Naive thymus-derived CD4-positive, alpha-beta T cell (primary cell): ENCODE data around the gene MDFI. TPM values are rescaled to one million over a fixed set of nuclear protein-coding genes. Genes with fewer than 3 reads are reported as not detected.

ENCODE experiments used
- ATAC-seq: fragments of 150-1000 bp; cut with Tn5 transposase; 2 replicates; pipeline ENCODE4 v1.10.0; 2021; ENCODE audit warnings: mild to moderate bottlenecking, moderate library complexity
- CTCF ChIA-PET: fragments of 350-600 bp; sonication (Branson Sonifier 250); formaldehyde crosslinking; loops from one replicate; lab custom pipeline; 2021; ENCODE audit warnings: antibody characterized with exemption; lab: Charles Lee
- POLR2A ChIA-PET: fragments of 350-600 bp; sonication (Branson Sonifier 250); formaldehyde crosslinking; loops from one replicate; lab custom pipeline; 2021; ENCODE audit warnings: antibody characterized with exemption, inconsistent platforms; lab: Charles Lee
- DNase-seq, 9 donors: peaks; one replicate each; pipeline versions ENCODE4 v3.0.0 to v3.0.0-alpha.2; 2020 to 2022; ENCODE audit warnings: mixed read lengths in 1 of 9
- H3K27ac ChIP-seq: one replicate; pipeline ENCODE4 v1.7.0; 2013; ENCODE audit warnings: mild to moderate bottlenecking, low read depth, low read length, moderate library complexity
- H3K27me3 ChIP-seq, 2 donors: one replicate each; pipeline ENCODE4 v1.7.0; 2013; ENCODE audit warnings: low read length in 2 of 2, mild to moderate bottlenecking in 2 of 2, moderate library complexity in 2 of 2; ENCODE audit not compliant: control insufficient read depth in 2 of 2, insufficient read depth in 2 of 2
- H3K36me3 ChIP-seq, 3 experiments: 1 replicate in 2 of 3; 2 replicates in 1 of 3; pipeline ENCODE4 v1.7.0; 2013; ENCODE audit warnings: low read length in 3 of 3, mild to moderate bottlenecking in 3 of 3, moderate library complexity in 1 of 3; ENCODE audit not compliant: insufficient read depth in 3 of 3, control insufficient read depth in 2 of 3
- H3K4me1 ChIP-seq, 2 donors: one replicate each; pipeline ENCODE4 v1.7.0; 2013; ENCODE audit warnings: low read length in 2 of 2, mild to moderate bottlenecking in 2 of 2, moderate library complexity in 1 of 2; ENCODE audit not compliant: control insufficient read depth in 2 of 2, insufficient read depth in 2 of 2
- H3K4me3 ChIP-seq: 2 replicates; pipeline ENCODE4 v1.7.0; 2013; ENCODE audit warnings: mild to moderate bottlenecking, low read length
- H3K9me3 ChIP-seq, 3 experiments: 1 replicate in 2 of 3; 2 replicates in 1 of 3; pipeline ENCODE4 v1.7.0; 2013; ENCODE audit warnings: low read length in 3 of 3; ENCODE audit not compliant: control insufficient read depth in 2 of 3
- H3K27ac Mint-ChIP-seq, 9 donors: one replicate each; pipeline ENCODE4 v1.8.0; 2020 to 2022; ENCODE audit warnings: mixed read lengths in 9 of 9, mild to moderate bottlenecking in 8 of 9, moderate library complexity in 5 of 9, inconsistent platforms in 2 of 9
- H3K27me3 Mint-ChIP-seq, 5 donors: one replicate each; pipeline ENCODE4 v1.8.0; 2021 to 2022; ENCODE audit warnings: mixed read lengths in 5 of 5, mild to moderate bottlenecking in 1 of 5
- H3K36me3 Mint-ChIP-seq, 5 donors: one replicate each; pipeline ENCODE4 v1.8.0; 2020 to 2022; ENCODE audit warnings: mixed read lengths in 5 of 5, mild to moderate bottlenecking in 3 of 5, inconsistent platforms in 1 of 5
- H3K4me1 Mint-ChIP-seq, 7 donors: one replicate each; pipeline ENCODE4 v1.8.0; 2020 to 2022; ENCODE audit warnings: mixed read lengths in 7 of 7, mild to moderate bottlenecking in 3 of 7, inconsistent platforms in 1 of 7
- H3K4me3 Mint-ChIP-seq, 10 donors: one replicate each; pipeline ENCODE4 v1.8.0; 2020 to 2022; ENCODE audit warnings: mild to moderate bottlenecking in 10 of 10, mixed read lengths in 10 of 10, moderate library complexity in 6 of 10, inconsistent platforms in 2 of 10
- H3K9me3 Mint-ChIP-seq, 11 donors: one replicate each; pipeline ENCODE4 v1.8.0; 2020 to 2022; ENCODE audit warnings: mixed read lengths in 11 of 11, mild to moderate bottlenecking in 4 of 11, inconsistent platforms in 1 of 11, moderate library complexity in 1 of 11
- intact Hi-C, 2 donors: fragments of 100-400 bp; cut with micrococcal nuclease; formaldehyde crosslinking; loops; one replicate each; pipeline ENCODE4 v1.15.1; 2023
- polyA plus RNA-seq, 2 donors: library from polyadenylated mRNA; unstranded; fragments of 300-500 nt; fragmentation: Illumina TruSeq; gene quantifications; one replicate each; pipeline ENCODE4 v1.2.3, GENCODE V29; 2021
- total RNA-seq, 6 experiments: library from RNA in 5 of 6; stranded (reverse) in 5 of 6; gene quantifications; 1 replicate in 5 of 6; 2 replicates in 1 of 6; pipeline ENCODE4 v1.2.3 and lab custom pipeline; 2021 to 2026

MDFI gene
- total and polyA plus RNA-seq, 7 experiments from 2014 or later: not detected

- no peak for DNase-seq
- H3K4me1 Mint-ChIP-seq: no peaks in the 10 kb centered on the region
- no peaks in the 10 kb centered on the region for H3K36me3 Mint-ChIP-seq
- ChIA-PET CTCF (no interaction called here), POLR2A (no interaction called here)
- Histone ChIP-seq H3K27ac (no peak overlapping the region), H3K4me1 (no peaks in the 10 kb centered on the region), H3K27me3 (no peaks in the 10 kb centered on the region), H3K9me3 (no peaks in the 10 kb centered on the region), H3K4me3 (no peak overlapping the region), H3K36me3 (no peaks in the 10 kb centered on the region)
- peaks cover 28 to 47% (median 41%) of the 10 kb centered on the region in 5 donors for H3K27me3 Mint-ChIP-seq
- no peak overlapping the region for H3K4me3 Mint-ChIP-seq
- intact Hi-C loops: no loop called here
- ATAC-seq: no peak
- no peaks in the 10 kb centered on the region for H3K9me3 Mint-ChIP-seq
- no peak overlapping the region for H3K27ac Mint-ChIP-seq
Measured at GRCh38 chr6:41658636-41659035, 20.4 kb downstream of the MDFI start.

- no peak for DNase-seq
- POLR2A ChIA-PET: no interaction called here
- intact Hi-C loops: no loop called here
- no peaks in the 10 kb centered on the region for H3K36me3 ChIP-seq
- CTCF ChIA-PET: interaction anchor here (0.8 kb wide), 1 partner anchor 25 kb away, joined by 4 read pairs; no protein-coding TSS in a partner anchor
- Mint-ChIP-seq H3K27me3 (peaks cover 28 to 45% (median 38%) of the 10 kb centered on the region in 5 donors), H3K36me3 (no peaks in the 10 kb centered on the region), H3K4me1 (no peaks in the 10 kb centered on the region), H3K27ac (no peak overlapping the region), H3K4me3 (no peak overlapping the region), H3K9me3 (no peaks in the 10 kb centered on the region)
- no peak overlapping the region for H3K27ac ChIP-seq
- no peaks in the 10 kb centered on the region for H3K9me3 ChIP-seq
- no peak for ATAC-seq
- H3K27me3 ChIP-seq: no peaks in the 10 kb centered on the region
- H3K4me3 ChIP-seq: no peak overlapping the region
- no peaks in the 10 kb centered on the region for H3K4me1 ChIP-seq
Measured at GRCh38 chr6:41659935-41660334, 21.7 kb downstream of the MDFI start.

- Mint-ChIP-seq H3K4me1 (no peaks in the 10 kb centered on the region), H3K27me3 (peaks cover 11 to 42% (median 18%) of the 10 kb centered on the region in 5 donors), H3K4me3 (no peak overlapping the region), H3K36me3 (no peaks in the 10 kb centered on the region), H3K9me3 (peaks cover 0 to 3% (median 0%) of the 10 kb centered on the region in 11 donors), H3K27ac (no peak overlapping the region)
- intact Hi-C loops: no loop called here
- ChIA-PET CTCF (interaction anchor here (0.7 kb wide), 1 partner anchor 257 kb away, joined by 3 read pairs; the partner anchor contains the start of gene MED20), POLR2A (no interaction called here)
- DNase-seq: no peak
- Histone ChIP-seq H3K4me3 (no peak overlapping the region), H3K36me3 (no peaks in the 10 kb centered on the region), H3K27ac (no peak overlapping the region), H3K9me3 (no peaks in the 10 kb centered on the region), H3K27me3 (no peaks in the 10 kb centered on the region), H3K4me1 (no peaks in the 10 kb centered on the region)
- ATAC-seq: no peak
Measured at GRCh38 chr6:41663568-41663967, 25.3 kb downstream of the MDFI start.

- no peaks in the 10 kb centered on the region for H3K4me1 ChIP-seq
- H3K27ac ChIP-seq: no peak overlapping the region
- no peaks in the 10 kb centered on the region for H3K27me3 ChIP-seq
- no peak overlapping the region for H3K4me3 ChIP-seq
- DNase-seq: no peak
- POLR2A ChIA-PET: no interaction called here
- CTCF ChIA-PET: no interaction called here
- no peaks in the 10 kb centered on the region for H3K36me3 ChIP-seq
- Mint-ChIP-seq H3K9me3 (peaks cover 0 to 6% (median 0%) of the 10 kb centered on the region in 11 donors), H3K36me3 (no peaks in the 10 kb centered on the region), H3K27ac (no peak overlapping the region), H3K27me3 (peaks cover 11 to 42% (median 17%) of the 10 kb centered on the region in 5 donors), H3K4me3 (no peak overlapping the region), H3K4me1 (no peaks in the 10 kb centered on the region)
- ATAC-seq: no peak
- intact Hi-C loops: no loop called here
- no peaks in the 10 kb centered on the region for H3K9me3 ChIP-seq
Measured at GRCh38 chr6:41664271-41664670, 26.0 kb downstream of the MDFI start.

GRCh38 chr6:41667195-41667594 is 28.9 kb downstream of the MDFI start:
- Mint-ChIP-seq H3K4me1 (no peaks in the 10 kb centered on the region), H3K9me3 (peaks cover 0 to 7% (median 0%) of the 10 kb centered on the region in 11 donors), H3K4me3 (no peak overlapping the region), H3K27me3 (peaks cover 6 to 39% (median 20%) of the 10 kb centered on the region in 5 donors), H3K36me3 (no peaks in the 10 kb centered on the region), H3K27ac (no peak overlapping the region)
- no peak overlapping the region for H3K27ac ChIP-seq
- no peaks in the 10 kb centered on the region for H3K27me3 ChIP-seq
- no peak for DNase-seq
- ATAC-seq: no peak
- POLR2A ChIA-PET: no interaction called here
- H3K4me1 ChIP-seq: no peaks in the 10 kb centered on the region
- H3K9me3 ChIP-seq: no peaks in the 10 kb centered on the region
- intact Hi-C loops: no loop called here
- H3K4me3 ChIP-seq: no peak overlapping the region
- no peaks in the 10 kb centered on the region for H3K36me3 ChIP-seq
- CTCF ChIA-PET: no interaction called here

- H3K27ac ChIP-seq: no peak overlapping the region
- POLR2A ChIA-PET: no interaction called here
- ATAC-seq (no peak), DNase-seq (no peak)
- CTCF ChIA-PET: no interaction called here
- intact Hi-C loops: no loop called here
- H3K4me1 ChIP-seq: no peaks in the 10 kb centered on the region
- no peaks in the 10 kb centered on the region for H3K36me3 ChIP-seq
- no peaks in the 10 kb centered on the region for H3K9me3 ChIP-seq
- Mint-ChIP-seq H3K9me3 (peaks cover 0 to 7% (median 0%) of the 10 kb centered on the region in 11 donors), H3K4me1 (no peaks in the 10 kb centered on the region), H3K36me3 (no peaks in the 10 kb centered on the region), H3K27me3 (peaks cover 5 to 33% (median 18%) of the 10 kb centered on the region in 5 donors), H3K4me3 (no peak overlapping the region), H3K27ac (no peak overlapping the region)
- H3K27me3 ChIP-seq: no peaks in the 10 kb centered on the region
- H3K4me3 ChIP-seq: no peak overlapping the region
Measured at GRCh38 chr6:41668968-41669367, 30.7 kb downstream of the MDFI start.

- intact Hi-C loops: no loop called here
- no peak overlapping the region for H3K4me3 Mint-ChIP-seq
- Histone ChIP-seq H3K4me1 (no peaks in the 10 kb centered on the region), H3K27me3 (no peaks in the 10 kb centered on the region), H3K36me3 (no peaks in the 10 kb centered on the region), H3K27ac (no peak overlapping the region), H3K4me3 (no peak overlapping the region), H3K9me3 (no peaks in the 10 kb centered on the region)
- H3K27ac Mint-ChIP-seq: no peak overlapping the region
- H3K9me3 Mint-ChIP-seq: peaks cover 0 to 7% (median 0%) of the 10 kb centered on the region in 11 donors
- H3K27me3 Mint-ChIP-seq: peaks cover 10 to 34% (median 23%) of the 10 kb centered on the region in 5 donors
- ATAC-seq: no peak
- ChIA-PET CTCF (interaction anchor here (1.4 kb wide), 1 partner anchor 12 kb away, joined by 3 read pairs; no protein-coding TSS in a partner anchor), POLR2A (no interaction called here)
- H3K4me1 Mint-ChIP-seq: no peaks in the 10 kb centered on the region
- no peak for DNase-seq
- H3K36me3 Mint-ChIP-seq: no peaks in the 10 kb centered on the region
Measured at GRCh38 chr6:41670703-41671360, 32.6 kb downstream of the MDFI start.
